GM12891 (cell line): Measurements from ENCODE around the gene AIG1.
"Not testable (repeated sequence)": the region's sequence is repeated elsewhere in the genome, so short reads cannot be mapped to it uniquely, and the experiment has no call there.

Experiments
- POLR2A ChIP-seq: IDR thresholded peaks from 2 replicates; pipeline ENCODE4 v1.6.1; 2011; ENCODE audit warnings: low read depth, low read length, control low read depth
- POLR2AphosphoS5 ChIP-seq: IDR thresholded peaks from 2 replicates; pipeline ENCODE4 v1.6.1; 2011; ENCODE audit warnings: low read depth, low read length, control low read depth
- POU2F2 ChIP-seq: IDR thresholded peaks from 2 replicates; pipeline ENCODE4 v1.6.1; 2011; ENCODE audit warnings: low read depth, mild to moderate bottlenecking, control low read depth, low read length, moderate library complexity

GRCh38 chr6:143168396-143168816 is 107.7 kb downstream of the AIG1 start:
- not testable (repeated sequence) for TF ChIP-seq POLR2A, POLR2AphosphoS5, POU2F2
